Ecto neural progenitor cell (in vitro differentiated cells): ENCODE measurements around the gene MAST1.
"Not testable (repeated sequence)": the region's sequence is repeated elsewhere in the genome, so short reads cannot be mapped to it uniquely, and the experiment has no call there.

Experiments used
- DNase-seq: peaks from one replicate; pipeline ENCODE4 v3.0.0-alpha.2; 2018; ENCODE audit warnings: low spot score

The MAST1 gene

GRCh38 chr19:12801466-12802266 is 36.6 kb upstream of the MAST1 start, which contains the start of the genes PRDX2 and THSD8:
TSS of gene PRDX2 (minus strand) at chr19:12801800. CDS start at chr19:12801261, 539 bp downstream.
TSS of gene THSD8 (plus strand) at chr19:12802069. CDS start at chr19:12802072, 3 bp downstream.
- DNase-seq: peak; percentile 90

GRCh38 chr19:12802267-12803106 is 35.8 kb upstream of the MAST1 start:
- no peak for DNase-seq

- DNase-seq: no peak
These were observed 34.3 kb upstream of the MAST1 start for GRCh38 chr19:12804051-12804450.

- peak; percentile 94 for DNase-seq
These were observed 31.9 kb upstream of the MAST1 start, which contains the start of gene RNASEH2A for GRCh38 chr19:12806242-12807081. TSS of gene RNASEH2A (plus strand) at chr19:12806584. CDS start at chr19:12806674, 90 bp downstream.

GRCh38 chr19:12815088-12815487 is 23.2 kb upstream of the MAST1 start:
- DNase-seq: no peak

- DNase-seq: not testable (repeated sequence)
These were observed 21.1 kb upstream of the MAST1 start for GRCh38 chr19:12817188-12817587.

- DNase-seq: not testable (repeated sequence)
These were observed 20.5 kb upstream of the MAST1 start for GRCh38 chr19:12817810-12818209.

GRCh38 chr19:12821761-12822160 is 16.6 kb upstream of the MAST1 start:
- DNase-seq: no peak

GRCh38 chr19:12825254-12826131 is 12.8 kb upstream of the MAST1 start:
- peak; percentile 89 for DNase-seq

- DNase-seq: peak; percentile 72
These were observed 9.8 kb upstream of the MAST1 start for GRCh38 chr19:12828494-12828893.

GRCh38 chr19:12833418-12833737 is 4.9 kb upstream of the MAST1 start:
- no peak for DNase-seq

- peak; percentile 81 for DNase-seq
These were observed 4.4 kb upstream of the MAST1 start for GRCh38 chr19:12833738-12834565.

GRCh38 chr19:12834566-12834943 is 3.8 kb upstream of the MAST1 start, which contains the start of gene RTBDN:
TSS of gene RTBDN (minus strand) at chr19:12834579. CDS start at chr19:12829979, 4,600 bp downstream.
- DNase-seq: no peak

- DNase-seq: peak; percentile 67
These were observed 3.1 kb upstream of the MAST1 start for GRCh38 chr19:12834976-12835757.

- no peak for DNase-seq
These were observed 1.8 kb upstream of the MAST1 start for GRCh38 chr19:12836529-12836863.

GRCh38 chr19:12837225-12837624 is 1.1 kb upstream of the MAST1 start:
- no peak for DNase-seq

GRCh38 chr19:12838886-12839756 is 806 bp downstream of the MAST1 start:
- DNase-seq: no peak
